ENCODE results near the gene KLHL25. TPM values are rescaled to one million over a fixed set of nuclear protein-coding genes. Genes with fewer than 3 reads are reported as not detected.

The KLHL25 gene
- total RNA-seq, 1 donor from 2014 or later = 5.7 TPM

- intact Hi-C loops (cut with micrococcal nuclease) = no loop called here
These were observed 70.5 kb downstream of the KLHL25 start for GRCh38 chr15:85723960-85724945.

GRCh38 chr15:85722374-85723152 lies 72.2 kb downstream of the KLHL25 start:
- intact Hi-C loops (cut with micrococcal nuclease) = no loop called here

GRCh38 chr15:85718981-85719380 lies 75.7 kb downstream of the KLHL25 start:
- intact Hi-C loops (cut with micrococcal nuclease) = no loop called here

GRCh38 chr15:85718271-85718971 lies 76.3 kb downstream of the KLHL25 start:
- intact Hi-C loops (cut with micrococcal nuclease) = no loop called here

- intact Hi-C loops (cut with micrococcal nuclease) = no loop called here
These were observed 77.5 kb downstream of the KLHL25 start for GRCh38 chr15:85717212-85717611.

- intact Hi-C loops (cut with micrococcal nuclease) = no loop called here
These were observed 78.5 kb downstream of the KLHL25 start for GRCh38 chr15:85716261-85716660.

GRCh38 chr15:85711580-85712192 lies 83.0 kb downstream of the KLHL25 start:
- intact Hi-C loops (cut with micrococcal nuclease) = no loop called here

GRCh38 chr15:85710340-85710842 lies 84.3 kb downstream of the KLHL25 start:
- intact Hi-C loops (cut with micrococcal nuclease) = no loop called here
